SK-N-DZ (cell line): ENCODE measurements around the gene HBS1L.

ENCODE experiments used
- DNase-seq: peaks from one replicate; pipeline ENCODE4 v3.0.0-alpha.2; 2015; ENCODE audit warnings: low spot score

Gene HBS1L

GRCh38 chr6:135036731-135037420 is 17.7 kb downstream of the HBS1L start:
- DNase-seq, result no peak

- DNase-seq, result no peak
These were observed 21.4 kb downstream of the HBS1L start for GRCh38 chr6:135033238-135033637.

- DNase-seq, result no peak
These were observed 24.0 kb downstream of the HBS1L start for GRCh38 chr6:135030532-135031178.

GRCh38 chr6:135030056-135030473 is 24.6 kb downstream of the HBS1L start:
- no peak for DNase-seq

DNA sequence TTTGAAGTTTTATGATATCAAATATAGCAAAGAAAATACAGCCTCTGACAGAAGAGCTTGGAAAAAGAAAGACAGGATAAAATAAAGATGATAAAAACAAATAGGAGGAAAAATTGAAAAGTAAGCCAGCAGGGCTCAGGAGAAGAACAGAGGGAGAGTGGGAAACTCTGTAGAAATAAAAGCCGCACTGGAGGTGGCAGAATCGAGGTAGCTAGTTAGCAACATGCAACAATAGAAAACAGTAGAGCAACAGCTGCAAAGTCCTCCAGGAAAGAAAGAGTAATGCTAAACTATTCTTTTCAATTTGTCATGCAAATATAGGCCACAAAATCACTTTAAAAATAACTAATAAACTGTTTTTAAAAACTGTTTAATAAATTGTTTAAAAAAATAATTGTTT is 28.8 kb downstream of the HBS1L start:
- no peak for DNase-seq

DNA sequence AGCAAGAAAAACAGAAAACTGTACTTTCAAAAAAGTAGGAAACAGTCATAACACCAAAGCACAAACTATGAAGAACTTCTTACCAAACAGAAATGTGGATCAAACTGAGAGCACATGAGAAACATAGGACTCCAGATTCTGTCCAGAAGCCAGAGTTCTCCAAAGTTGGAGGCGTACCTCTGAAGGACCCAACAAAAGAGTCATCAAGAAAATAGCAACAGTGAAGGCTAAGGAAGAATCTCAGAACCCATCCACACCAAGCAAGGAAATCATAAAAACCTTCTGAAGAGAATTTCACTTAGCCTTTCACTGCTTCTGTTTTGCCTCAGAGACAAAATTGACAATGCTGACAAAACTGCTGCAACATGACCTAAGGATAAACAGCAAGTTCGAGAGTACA is 29.4 kb downstream of the HBS1L start:
- DNase-seq, result no peak

GRCh38 chr6:135022050-135022697 is 32.4 kb downstream of the HBS1L start:
- no peak for DNase-seq

DNA sequence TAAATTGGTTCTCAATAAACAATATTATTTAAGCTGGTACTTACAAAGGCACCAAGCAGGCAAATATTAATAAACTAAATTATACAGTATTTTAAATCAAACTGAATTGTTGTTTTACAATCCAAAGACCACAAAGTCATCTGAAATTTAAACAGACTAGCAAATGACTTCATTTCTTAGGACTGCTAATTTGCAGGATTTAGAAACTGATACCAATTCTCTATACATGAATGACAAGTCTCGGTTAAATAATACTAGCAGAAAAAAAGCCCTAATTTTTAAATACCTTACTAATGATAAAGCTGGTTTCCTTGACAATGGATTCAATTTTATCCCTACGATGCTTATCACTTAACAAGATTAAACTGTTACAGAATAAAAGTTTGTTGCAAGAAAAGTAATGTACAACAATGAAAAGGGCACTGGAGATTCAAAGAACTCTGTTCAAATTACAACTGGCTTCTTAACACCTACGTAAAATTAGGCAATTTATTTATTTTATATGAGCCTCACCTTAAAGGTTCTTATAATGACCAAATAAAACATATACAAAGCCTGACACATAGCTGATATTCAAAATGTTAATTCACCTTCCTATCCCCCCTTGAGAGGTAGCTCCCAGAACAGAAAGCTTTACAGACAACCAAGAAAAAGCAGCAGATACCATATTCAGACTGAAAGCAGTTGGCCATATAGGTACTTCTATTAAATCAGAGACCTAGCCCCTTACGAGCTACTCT is 33.1 kb downstream of the HBS1L start:
- DNase-seq, result no peak

- DNase-seq, result no peak
These were observed 35.7 kb downstream of the HBS1L start for GRCh38 chr6:135018941-135019340.

GRCh38 chr6:135018052-135018451 is 36.6 kb downstream of the HBS1L start:
- no peak for DNase-seq

DNA sequence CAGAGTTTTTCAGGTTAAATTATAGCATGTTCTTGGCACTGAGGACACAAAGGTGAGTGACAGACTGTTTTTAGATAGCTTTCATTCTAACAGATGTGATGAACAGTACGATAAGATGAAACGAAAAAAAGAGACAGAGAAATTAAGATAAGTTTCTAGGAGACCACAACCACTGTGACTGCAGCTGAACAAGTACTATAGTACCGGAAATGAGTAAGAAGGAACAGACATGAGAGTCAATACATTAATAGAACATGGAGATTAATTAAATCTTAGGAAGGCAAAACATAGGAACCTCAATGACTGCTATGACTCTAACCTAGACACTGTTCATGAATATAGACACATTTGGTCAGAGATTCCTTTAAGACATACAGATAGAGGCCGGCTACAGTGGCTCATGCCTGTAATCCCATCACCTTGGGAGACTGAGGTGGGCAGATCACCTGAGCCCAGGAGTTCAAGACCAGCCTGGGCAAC is 40.2 kb downstream of the HBS1L start:
- no peak for DNase-seq

DNA sequence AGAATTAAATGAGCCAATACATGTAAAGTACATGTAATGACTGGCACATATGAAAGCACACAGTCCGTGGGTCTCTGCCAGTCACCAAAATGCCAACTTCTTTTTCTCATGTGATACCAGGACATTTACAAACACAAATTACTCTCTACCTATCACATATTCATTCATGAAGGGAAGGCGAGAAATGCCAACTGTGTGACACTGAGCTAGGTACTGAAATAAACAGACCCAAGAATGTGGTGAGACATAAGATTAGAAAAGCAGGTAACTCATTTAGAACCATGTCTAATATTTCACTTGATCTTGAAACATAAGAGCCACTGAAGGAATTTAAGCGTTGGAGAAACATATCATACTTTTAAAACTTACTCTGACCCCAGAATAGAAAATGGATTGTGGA is 41.4 kb downstream of the HBS1L start:
- DNase-seq, result no peak

GRCh38 chr6:135012764-135013163 is 41.9 kb downstream of the HBS1L start:
- no peak for DNase-seq

DNA sequence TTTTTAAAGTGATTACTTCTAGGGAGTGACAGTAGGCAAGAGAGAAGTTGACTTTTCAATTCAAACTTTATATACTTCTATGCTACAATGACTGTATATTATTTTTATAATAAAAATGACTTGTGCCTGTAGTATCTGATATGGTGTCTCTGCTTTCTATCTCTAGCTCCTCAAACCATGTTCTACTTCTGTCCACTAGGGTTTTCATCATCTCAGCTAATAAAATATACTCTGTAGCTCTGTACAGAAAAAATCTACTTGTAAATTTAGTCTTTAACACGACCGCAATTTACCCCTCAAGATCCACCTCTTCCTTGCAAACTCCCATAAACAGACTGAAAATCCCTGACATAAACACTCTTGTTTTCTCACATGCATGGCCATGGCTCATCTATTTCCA is 42.3 kb downstream of the HBS1L start:
- no peak for DNase-seq

DNA sequence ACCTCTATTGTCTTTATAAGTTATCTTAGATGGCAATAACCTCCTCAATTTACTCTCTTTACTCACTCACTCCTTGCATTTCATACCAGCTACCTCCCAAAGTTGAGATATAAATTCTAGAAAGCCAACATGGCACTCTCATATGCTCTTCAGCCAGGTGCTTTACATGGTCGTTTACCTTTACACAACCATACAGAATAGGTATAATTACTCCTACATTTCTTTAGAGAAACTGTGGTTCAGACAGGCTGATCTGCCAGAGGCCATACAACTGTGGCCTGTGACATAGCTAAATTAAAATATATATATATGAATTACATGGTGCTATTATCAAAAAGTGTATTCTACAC is 45.7 kb downstream of the HBS1L start:
- no peak for DNase-seq

DNA sequence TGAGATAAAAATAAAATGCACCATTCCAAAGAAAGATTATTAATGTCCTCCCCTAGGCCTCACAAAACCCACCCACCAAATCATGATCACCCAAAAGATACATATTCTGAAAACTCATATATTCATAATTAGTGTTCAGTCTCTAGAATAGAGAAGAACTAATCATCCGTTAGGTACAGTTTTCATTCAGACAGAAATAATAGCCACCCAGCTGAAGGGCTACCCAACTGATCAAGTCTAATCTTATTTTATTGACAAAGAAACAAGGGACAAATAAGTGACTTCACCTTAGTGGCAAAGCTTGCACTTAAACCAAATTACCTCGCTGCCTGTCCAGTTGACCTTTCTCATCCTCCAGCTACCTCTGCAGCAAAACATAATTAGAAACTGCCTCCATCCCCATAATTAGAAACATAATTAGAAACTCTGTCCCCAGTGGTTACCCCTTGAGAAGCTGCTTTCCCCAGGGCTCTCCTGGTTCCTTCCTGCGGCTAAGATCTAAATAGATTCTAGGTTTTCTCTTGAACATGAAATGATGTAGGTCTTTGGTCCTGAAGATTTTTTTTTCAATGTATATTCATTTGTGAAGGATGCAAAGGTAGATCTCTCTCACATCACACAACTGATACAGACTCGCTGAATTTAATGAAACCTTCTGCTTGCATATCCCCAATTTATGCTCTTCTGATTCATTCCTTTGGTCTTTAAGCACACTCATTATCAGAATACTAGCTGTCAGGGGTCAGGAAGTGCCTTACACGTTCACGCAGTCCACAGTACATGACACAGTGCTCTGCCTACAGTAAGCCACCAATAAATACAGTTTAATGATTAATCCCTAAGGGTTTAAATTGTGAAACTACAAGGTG is 46.3 kb downstream of the HBS1L start:
- no peak for DNase-seq

GRCh38 chr6:135006386-135006914 is 48.2 kb downstream of the HBS1L start:
- DNase-seq, result no peak

DNA sequence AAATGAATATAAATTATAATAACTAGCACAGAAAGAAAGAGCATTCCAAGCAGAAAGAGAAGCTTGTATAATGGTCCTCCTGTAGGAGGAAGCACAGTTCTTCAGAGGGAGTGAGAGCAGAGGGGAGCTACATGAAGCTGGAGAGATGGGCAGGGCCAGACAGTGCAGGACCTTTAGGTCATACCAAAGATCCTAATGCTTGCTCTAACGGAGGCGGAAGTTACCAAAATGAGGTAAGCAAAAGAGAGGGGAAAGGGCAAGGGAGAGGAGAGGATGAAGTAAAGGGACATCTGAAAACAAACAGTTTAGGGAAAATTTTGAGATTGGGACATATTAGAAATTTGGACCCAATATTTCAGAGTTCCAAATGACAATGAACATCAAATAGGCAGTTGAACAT is 50.2 kb downstream of the HBS1L start:
- DNase-seq, result no peak

GRCh38 chr6:135002974-135003703 is 51.5 kb downstream of the HBS1L start:
- no peak for DNase-seq

DNA sequence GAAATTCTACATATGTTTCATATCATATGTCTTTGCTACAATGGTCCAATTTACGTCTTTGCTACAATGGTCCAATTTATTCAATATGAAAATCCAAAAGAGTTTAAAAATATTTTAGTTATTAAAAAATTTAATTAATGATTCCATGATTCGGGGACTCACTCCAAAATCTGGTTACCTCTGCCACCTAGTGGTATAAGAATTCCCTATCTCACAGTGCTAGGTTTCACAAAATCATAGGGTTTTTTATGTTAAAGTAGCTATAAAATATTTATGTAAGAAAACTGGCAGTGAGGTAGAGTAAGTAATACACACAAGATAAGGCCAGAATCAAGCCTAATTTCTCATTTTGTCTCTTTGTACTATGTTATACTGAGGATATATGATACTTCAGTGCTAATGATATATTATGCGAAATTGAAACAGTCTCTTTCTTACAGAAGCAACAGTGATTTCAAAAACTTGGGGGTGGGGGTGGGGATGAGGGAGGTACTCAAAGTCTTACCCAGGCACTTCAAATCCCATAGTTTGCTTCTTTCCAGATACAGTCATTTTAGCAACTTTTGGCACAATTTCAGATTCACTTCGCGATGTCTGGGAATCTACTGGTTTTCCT is 52.3 kb downstream of the HBS1L start:
- no peak for DNase-seq
